Activated CD8-positive, alpha-beta memory T cell treated with anti-CD3 and anti-CD28 coated beads for 24 hours (primary cell): ENCODE measurements around the gene PDXDC1.
"Not testable (repeated sequence)": the region's sequence is repeated elsewhere in the genome, so short reads cannot be mapped to it uniquely, and the experiment has no call there.

Source experiments
- DNase-seq: peaks from one replicate; pipeline ENCODE4 v3.0.0-alpha.2; 2020

The PDXDC1 gene

GRCh38 chr16:15016354-15016753 lies 41.5 kb downstream of the PDXDC1 start:
- not testable (repeated sequence) for DNase-seq

GRCh38 chr16:15016951-15017580 lies 42.2 kb downstream of the PDXDC1 start:
- not testable (repeated sequence) for DNase-seq

GRCh38 chr16:15021429-15021828 lies 46.6 kb downstream of the PDXDC1 start:
- not testable (repeated sequence) for DNase-seq

- DNase-seq: not testable (repeated sequence)
Observed at GRCh38 chr16:15022194-15022593, 47.4 kb downstream of the PDXDC1 start.

GRCh38 chr16:15023381-15024077 lies 48.7 kb downstream of the PDXDC1 start:
- not testable (repeated sequence) for DNase-seq

- not testable (repeated sequence) for DNase-seq
Observed at GRCh38 chr16:15024858-15025199, 50.0 kb downstream of the PDXDC1 start.

GRCh38 chr16:15025234-15025951 lies 50.6 kb downstream of the PDXDC1 start:
- peak; percentile 51 for DNase-seq

GRCh38 chr16:15027051-15027450 lies 52.2 kb downstream of the PDXDC1 start:
- DNase-seq: peak; percentile 32

GRCh38 chr16:15027503-15028344 lies 52.9 kb downstream of the PDXDC1 start:
- DNase-seq: peak; percentile 58

GRCh38 chr16:15028345-15028715 lies 53.5 kb downstream of the PDXDC1 start:
- peak; percentile 54 for DNase-seq

GRCh38 chr16:15028801-15029698 lies 54.2 kb downstream of the PDXDC1 start:
- peak; percentile 58 for DNase-seq

GRCh38 chr16:15029749-15030148 lies 54.9 kb downstream of the PDXDC1 start:
- peak; percentile 59 for DNase-seq

GRCh38 chr16:15031179-15031578 lies 56.4 kb downstream of the PDXDC1 start:
- peak; percentile 49 for DNase-seq

GRCh38 chr16:15031586-15031985 lies 56.8 kb downstream of the PDXDC1 start:
- no peak for DNase-seq

- DNase-seq: no peak
Observed at GRCh38 chr16:15032547-15033308, 57.9 kb downstream of the PDXDC1 start.

GRCh38 chr16:15033309-15033707 lies 58.5 kb downstream of the PDXDC1 start:
- DNase-seq: no peak

GRCh38 chr16:15034266-15035162 lies 59.7 kb downstream of the PDXDC1 start:
- DNase-seq: no peak

- no peak for DNase-seq
Observed at GRCh38 chr16:15035163-15035729, 60.4 kb downstream of the PDXDC1 start.

- DNase-seq: no peak
Observed at GRCh38 chr16:15037003-15037402, 62.2 kb downstream of the PDXDC1 start.

GRCh38 chr16:15037745-15038144 lies 62.9 kb downstream of the PDXDC1 start:
- DNase-seq: no peak
